ENCODE data around the gene BICD1. TPM values are rescaled to one million over a fixed set of nuclear protein-coding genes. Genes with fewer than 3 reads are reported as not detected.

The BICD1 gene
- total and polyA plus RNA-seq, 2 donors (not counting 1 experiment from before 2014, with no cell fraction given): 11.1 to 12.4 TPM

GRCh38 chr12:32365473-32366064 is 258.9 kb downstream of the BICD1 start:
- H3K79me2 ChIP-seq (ENCODE audit: control insufficient read depth, insufficient read depth, low read length): no peaks in the 10 kb centered on the region
- H3K9me3 ChIP-seq (ENCODE audit: control insufficient read depth, insufficient read depth, low read depth, low read length): no peaks in the 10 kb centered on the region
- H3K4me2 ChIP-seq (ENCODE audit: extremely low read depth, insufficient read depth, low read length): no peak overlapping the region
- H3K27me3 ChIP-seq (ENCODE audit: control insufficient read depth, insufficient read depth, low read length): no peaks in the 10 kb centered on the region
- H3K36me3 ChIP-seq (ENCODE audit: control insufficient read depth, insufficient read depth, low read length): no peaks in the 10 kb centered on the region
- no peak overlapping the region for H3K4me3 ChIP-seq (replicated peaks in 1 of 4; ENCODE audit: control extremely low read depth in 1 of 4, insufficient read depth in 1 of 4, low read depth in 3 of 4, low read length in 4 of 4)
- H3K9ac ChIP-seq (ENCODE audit: insufficient read depth, low read length): no peak overlapping the region
- peak; percentile 80 to 84 for DNase-seq (ENCODE audit: low read depth in 2 of 2)
- no peaks in the 10 kb centered on the region for H4K20me1 ChIP-seq (ENCODE audit: control insufficient read depth, extremely low read depth, insufficient read depth, low read length)
- no peak for TF ChIP-seq EZH2 (IDR thresholded peaks at IDR 0.05; ENCODE audit: low read length, missing control alignments)
- TF ChIP-seq CTCF (conservative IDR thresholded peaks at IDR 0.05 in 1 of 2, IDR thresholded peaks at IDR 0.05 in 1 of 2; ENCODE audit: low read depth in 1 of 2, low read length in 2 of 2): peak; percentile 76 to 86
- H2AFZ ChIP-seq (ENCODE audit: low read length): no peak overlapping the region
- no peak overlapping the region for H3K27ac ChIP-seq (ENCODE audit: insufficient read depth, low read length)
- no peaks in the 10 kb centered on the region for H3K4me1 ChIP-seq (ENCODE audit: control insufficient read depth, extremely low read depth, insufficient read depth, low read length)

DNA sequence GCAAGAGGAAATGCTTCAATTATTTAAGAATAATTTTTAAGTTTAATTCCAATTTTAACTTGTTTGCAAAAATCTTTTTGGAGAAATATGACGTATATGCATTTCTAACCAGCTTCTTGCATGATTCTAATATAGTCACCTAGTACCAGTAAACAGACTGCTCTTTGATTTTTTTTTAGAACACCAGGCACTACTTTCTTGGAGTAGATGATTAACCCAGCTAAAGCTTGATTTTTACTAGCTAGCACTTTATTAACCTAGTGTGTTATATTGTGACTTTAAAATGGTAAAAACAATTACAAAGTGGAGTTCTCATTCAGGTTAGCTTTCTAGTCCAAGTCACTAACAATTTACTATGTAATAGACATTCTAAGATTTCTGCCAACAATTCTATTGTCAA is 260.1 kb downstream of the BICD1 start:
- H3K4me3 ChIP-seq (replicated peaks in 1 of 4; ENCODE audit: control extremely low read depth in 1 of 4, insufficient read depth in 1 of 4, low read depth in 3 of 4, low read length in 4 of 4): no peak overlapping the region
- H3K79me2 ChIP-seq (ENCODE audit: control insufficient read depth, insufficient read depth, low read length): no peaks in the 10 kb centered on the region
- H3K9ac ChIP-seq (ENCODE audit: insufficient read depth, low read length): no peak overlapping the region
- no peaks in the 10 kb centered on the region for H4K20me1 ChIP-seq (ENCODE audit: control insufficient read depth, extremely low read depth, insufficient read depth, low read length)
- no peak for DNase-seq (ENCODE audit: low read depth in 2 of 2)
- TF ChIP-seq EZH2 (IDR thresholded peaks at IDR 0.05; ENCODE audit: low read length, missing control alignments) (no peak), CTCF (conservative IDR thresholded peaks at IDR 0.05 in 1 of 2, IDR thresholded peaks at IDR 0.05 in 1 of 2; ENCODE audit: low read depth in 1 of 2, low read length in 2 of 2) (no peak)
- no peaks in the 10 kb centered on the region for H3K9me3 ChIP-seq (ENCODE audit: control insufficient read depth, insufficient read depth, low read depth, low read length)
- H3K27ac ChIP-seq (ENCODE audit: insufficient read depth, low read length): no peak overlapping the region
- no peak overlapping the region for H3K4me2 ChIP-seq (ENCODE audit: extremely low read depth, insufficient read depth, low read length)
- H2AFZ ChIP-seq (ENCODE audit: low read length): no peak overlapping the region
- H3K27me3 ChIP-seq (ENCODE audit: control insufficient read depth, insufficient read depth, low read length): no peaks in the 10 kb centered on the region
- H3K4me1 ChIP-seq (ENCODE audit: control insufficient read depth, extremely low read depth, insufficient read depth, low read length): no peaks in the 10 kb centered on the region
- H3K36me3 ChIP-seq (ENCODE audit: control insufficient read depth, insufficient read depth, low read length): no peaks in the 10 kb centered on the region

DNA sequence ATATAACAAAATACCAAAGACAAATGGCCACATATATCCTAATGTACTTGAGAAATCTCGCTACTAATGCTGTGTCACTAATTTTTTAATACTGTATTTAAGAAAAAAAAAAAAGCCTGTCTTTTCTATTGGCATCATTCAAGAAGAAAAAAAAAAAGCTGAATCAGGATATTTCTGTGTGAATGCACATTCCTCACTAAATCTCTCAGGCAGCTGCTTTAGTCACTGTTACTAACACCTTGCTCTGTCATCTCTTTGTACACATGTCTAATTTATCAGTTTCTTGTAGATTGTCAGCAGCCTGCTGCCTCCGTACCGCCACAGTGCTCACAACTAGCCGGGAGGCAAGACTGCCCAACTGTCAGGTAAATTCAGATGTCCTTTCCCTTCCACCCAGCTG is 260.7 kb downstream of the BICD1 start:
- Histone ChIP-seq H3K9me3 (ENCODE audit: control insufficient read depth, insufficient read depth, low read depth, low read length) (no peaks in the 10 kb centered on the region), H3K27me3 (ENCODE audit: control insufficient read depth, insufficient read depth, low read length) (no peaks in the 10 kb centered on the region), H2AFZ (ENCODE audit: low read length) (no peak overlapping the region), H3K27ac (ENCODE audit: insufficient read depth, low read length) (no peak overlapping the region), H3K36me3 (ENCODE audit: control insufficient read depth, insufficient read depth, low read length) (no peaks in the 10 kb centered on the region), H3K4me3 (replicated peaks in 1 of 4; ENCODE audit: control extremely low read depth in 1 of 4, insufficient read depth in 1 of 4, low read depth in 3 of 4, low read length in 4 of 4) (no peak overlapping the region), H3K9ac (ENCODE audit: insufficient read depth, low read length) (no peak overlapping the region), H3K79me2 (ENCODE audit: control insufficient read depth, insufficient read depth, low read length) (no peaks in the 10 kb centered on the region), H4K20me1 (ENCODE audit: control insufficient read depth, extremely low read depth, insufficient read depth, low read length) (no peaks in the 10 kb centered on the region), H3K4me2 (ENCODE audit: extremely low read depth, insufficient read depth, low read length) (no peak overlapping the region), H3K4me1 (ENCODE audit: control insufficient read depth, extremely low read depth, insufficient read depth, low read length) (no peaks in the 10 kb centered on the region)
- DNase-seq (ENCODE audit: low read depth in 2 of 2): no peak
- no peak for TF ChIP-seq CTCF (conservative IDR thresholded peaks at IDR 0.05 in 1 of 2, IDR thresholded peaks at IDR 0.05 in 1 of 2; ENCODE audit: low read depth in 1 of 2, low read length in 2 of 2)
- TF ChIP-seq EZH2 (IDR thresholded peaks at IDR 0.05; ENCODE audit: low read length, missing control alignments): no peak
